ENCODE results near the gene ITGA11. TPM values are rescaled to one million over a fixed set of nuclear protein-coding genes. Genes with fewer than 3 reads are reported as not detected.
"Not testable (repeated sequence)": the region's sequence is repeated elsewhere in the genome, so short reads cannot be mapped to it uniquely, and the experiment has no call there.

The ITGA11 gene
- total and polyA plus RNA-seq, 9 donors = 1.2 to 34.5 (median 4.4) TPM

GRCh38 chr15:68400066-68400456 is 31.9 kb downstream of the ITGA11 start:
- no peak overlapping the region for H3K27ac ChIP-seq
- TF ChIP-seq POLR2A (IDR thresholded peaks at IDR 0.05) (no peak), CTCF (IDR thresholded peaks at IDR 0.05) (no peak)
- H3K9me3 ChIP-seq = no peaks in the 10 kb centered on the region
- H3K4me3 ChIP-seq = no peak overlapping the region
- intact Hi-C loops (cut with DNase I) = no loop called here
- H3K4me1 ChIP-seq (ENCODE audit: insufficient read depth) = no peaks in the 10 kb centered on the region
- no peak for DNase-seq
- H3K36me3 ChIP-seq = no peaks in the 10 kb centered on the region
- 84 to 98% (median 88%) methylated on average over 1 of the region's 1 CpG for WGBS, 3 donors
- no peaks in the 10 kb centered on the region for H3K27me3 ChIP-seq

- H3K4me1 ChIP-seq (ENCODE audit: insufficient read depth) = no peaks in the 10 kb centered on the region
- H3K4me3 ChIP-seq = no peak overlapping the region
- no peaks in the 10 kb centered on the region for H3K36me3 ChIP-seq
- no peak overlapping the region for H3K27ac ChIP-seq
- H3K9me3 ChIP-seq = no peaks in the 10 kb centered on the region
- 94 to 97% (median 95%) methylated on average over 5 of the region's 5 CpGs for WGBS, 3 donors
- TF ChIP-seq EP300 (IDR thresholded peaks at IDR 0.05) (no peak), POLR2A (IDR thresholded peaks at IDR 0.05) (no peak), CTCF (IDR thresholded peaks at IDR 0.05) (no peak)
- H3K27me3 ChIP-seq = no peaks in the 10 kb centered on the region
- intact Hi-C loops (cut with DNase I) = no loop called here
- DNase-seq = no peak
Measured at GRCh38 chr15:68399096-68400065, 32.6 kb downstream of the ITGA11 start.

- H3K27me3 ChIP-seq; H3K4me1 ChIP-seq (ENCODE audit: insufficient read depth); intact Hi-C loops (cut with DNase I); H3K27ac ChIP-seq; H3K36me3 ChIP-seq; H3K4me3 ChIP-seq; H3K9me3 ChIP-seq; DNase-seq: not testable (repeated sequence)
- 96 to 100% (median 100%) methylated on average over 2 of the region's 3 CpGs for WGBS, 3 donors
Measured at GRCh38 chr15:68397999-68398398, 34.0 kb downstream of the ITGA11 start.

- H3K9me3 ChIP-seq = no peaks in the 10 kb centered on the region
- H3K36me3 ChIP-seq = no peaks in the 10 kb centered on the region
- DNase-seq = no peak
- H3K27me3 ChIP-seq = no peaks in the 10 kb centered on the region
- no peak overlapping the region for H3K27ac ChIP-seq
- H3K4me1 ChIP-seq (ENCODE audit: insufficient read depth) = no peaks in the 10 kb centered on the region
- intact Hi-C loops (cut with DNase I) = no loop called here
- H3K4me3 ChIP-seq = no peak overlapping the region
- 89 to 98% (median 95%) methylated on average over 1 of the region's 1 CpG for WGBS, 3 donors
- no peak for TF ChIP-seq CTCF (IDR thresholded peaks at IDR 0.05)
- no peak for TF ChIP-seq POLR2A (IDR thresholded peaks at IDR 0.05)
- TF ChIP-seq EP300 (IDR thresholded peaks at IDR 0.05) = no peak
Measured at GRCh38 chr15:68396068-68396467, 35.9 kb downstream of the ITGA11 start.

- Histone ChIP-seq H3K4me1 (ENCODE audit: insufficient read depth) (no peaks in the 10 kb centered on the region), H3K36me3 (no peaks in the 10 kb centered on the region), H3K27me3 (no peaks in the 10 kb centered on the region), H3K27ac (no peak overlapping the region), H3K9me3 (no peaks in the 10 kb centered on the region), H3K4me3 (no peak overlapping the region)
- 93 to 100% (median 100%) methylated on average over 2 of the region's 2 CpGs for WGBS, 3 donors
- peak in 3 of 5 donors; percentile 2 to 6 (median 4) for DNase-seq
- intact Hi-C loops (cut with DNase I) = no loop called here
- TF ChIP-seq EP300 (IDR thresholded peaks at IDR 0.05) (no peak), CTCF (IDR thresholded peaks at IDR 0.05) (no peak)
Measured at GRCh38 chr15:68391121-68391520, 40.8 kb downstream of the ITGA11 start.

Data from ovary (tissue), 9 donors.